Testis (tissue), 3 donors: Measurements from ENCODE around the gene CHKB. TPM values are rescaled to one million over a fixed set of nuclear protein-coding genes. Genes with fewer than 3 reads are reported as not detected.
"Not testable (repeated sequence)": the region's sequence is repeated elsewhere in the genome, so short reads cannot be mapped to it uniquely, and the experiment has no call there.

ENCODE experiments used
- DNase-seq: peaks from one replicate; pipeline ENCODE4 v3.0.0-alpha.2; 2019
- H3K27ac ChIP-seq, 2 donors: fragments of 200-600 bp; sonication (generic); one replicate each; pipeline ENCODE4 v1.5.1; 2019
- H3K27me3 ChIP-seq: fragments of 200-600 bp; sonication (generic); one replicate; pipeline ENCODE4 v1.5.1; 2019
- H3K36me3 ChIP-seq: fragments of 200-600 bp; sonication (generic); one replicate; pipeline ENCODE4 v1.5.1; 2017; ENCODE audit warnings: low read depth; ENCODE audit errors: missing control alignments
- H3K4me1 ChIP-seq: fragments of 200-600 bp; sonication (generic); one replicate; pipeline ENCODE4 v1.5.1; 2019
- H3K4me3 ChIP-seq, 2 donors: fragments of 200-600 bp; sonication (generic); one replicate each; pipeline ENCODE4 v1.5.1; 2017 to 2019
- H3K9me3 ChIP-seq: fragments of 200-600 bp; sonication (generic); one replicate; pipeline ENCODE4 v1.5.1; 2017
- POLR2A ChIP-seq: fragments of 450-650 bp; IDR thresholded peaks from one replicate; pipeline ENCODE4 v1.6.1; 2017; ENCODE audit warnings: antibody characterized with exemption, mild to moderate bottlenecking, moderate library complexity
- WGBS, 2 donors: methylation state at CpG; one replicate each; pipeline ENCODE4 v1.1.5; 2018; 5-methylcytosine and 5-hydroxymethylcytosine counted together
- intact Hi-C: fragments of 100-400 bp; cut with DNase I; formaldehyde crosslinking; loops from one replicate; pipeline ENCODE4 v1.15.1; 2023; ENCODE audit warnings: low total_unique reads
- polyA plus RNA-seq: library from polyadenylated mRNA; stranded (reverse); fragments of 350-450 nt; fragmentation: Illumina TruSeq; extraction: RNeasy Lipid Tissue Mini Kit (QIAGEN cat#74804); gene quantifications from one replicate; pipeline ENCODE4 v1.2.3, GENCODE V29; 2014; ENCODE audit warnings: low read depth, low replicate concordance; ENCODE audit not compliant: insufficient read depth
- total RNA-seq, 2 donors: library from RNA; depleted of rRNA; stranded (reverse); fragments of >200 nt; gene quantifications; one replicate each; pipeline ENCODE4 v1.2.3, GENCODE V29; 2016
- TF ChIP-seq, protein P1 (sequence below), 3 experiments: fragments of 450-650 bp in 2 of 3; fragments of 200-600 bp in 1 of 3; sonication (generic) in 1 of 3; IDR thresholded peaks; one replicate each; pipeline ENCODE4 v1.5.1; 2016 to 2019; ENCODE audit warnings: antibody characterized with exemption in 3 of 3, mild to moderate bottlenecking in 2 of 3, moderate library complexity in 1 of 3

The CHKB gene
- total and polyA plus RNA-seq, 3 donors from 2014 or later: 88.4 to 98.9 (median 89.6) TPM

DNA sequence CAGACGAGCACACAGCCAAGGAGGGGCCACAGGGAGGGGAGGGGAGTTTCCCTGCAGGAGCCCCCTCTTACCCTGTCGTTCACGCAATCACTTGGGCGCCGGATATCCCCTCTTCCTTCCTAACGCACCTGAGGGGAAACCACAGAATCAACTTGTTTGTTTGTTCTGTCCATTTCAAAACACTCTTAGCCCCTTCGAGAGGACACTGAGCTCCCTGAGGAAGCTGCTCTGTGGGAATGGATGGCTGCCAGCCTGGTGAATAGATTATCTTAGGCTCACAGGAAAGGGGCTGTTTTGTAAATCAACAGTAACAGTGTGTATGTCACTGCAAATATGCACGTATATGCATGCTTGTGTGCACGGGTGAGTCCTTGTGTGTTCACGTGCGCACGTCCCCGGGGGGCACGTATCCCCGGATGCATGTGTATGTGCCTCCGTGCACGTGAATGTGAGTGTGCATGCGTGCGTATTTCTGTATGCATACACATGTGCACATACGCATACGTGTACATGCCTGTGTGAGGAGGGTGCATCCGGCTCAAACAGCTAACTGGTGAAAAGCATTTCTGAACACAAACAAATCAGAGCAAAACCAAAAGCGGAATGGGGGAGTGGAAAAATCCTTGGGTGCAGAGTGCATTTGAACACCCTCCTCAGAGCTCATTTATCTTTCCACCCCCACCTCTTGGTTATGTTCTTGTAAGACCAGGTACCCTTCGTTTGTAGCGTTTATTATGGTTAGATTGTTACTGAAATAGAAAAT, 38.1 kb upstream of the CHKB start:
- Histone ChIP-seq H3K9me3 (no peaks in the 10 kb centered on the region), H3K36me3 (no peaks in the 10 kb centered on the region), H3K27me3 (no peaks in the 10 kb centered on the region), H3K27ac (no peak overlapping the region), H3K4me3 (no peak overlapping the region), H3K4me1 (peaks cover 9% of the 10 kb centered on the region)
- intact Hi-C loops: no loop called here
- WGBS, 2 donors: 28 to 35% methylated on average over 16 to 25 of the region's 25 CpGs
- no peak for TF ChIP-seq POLR2A
- DNase-seq: peak; percentile 83

DNA sequence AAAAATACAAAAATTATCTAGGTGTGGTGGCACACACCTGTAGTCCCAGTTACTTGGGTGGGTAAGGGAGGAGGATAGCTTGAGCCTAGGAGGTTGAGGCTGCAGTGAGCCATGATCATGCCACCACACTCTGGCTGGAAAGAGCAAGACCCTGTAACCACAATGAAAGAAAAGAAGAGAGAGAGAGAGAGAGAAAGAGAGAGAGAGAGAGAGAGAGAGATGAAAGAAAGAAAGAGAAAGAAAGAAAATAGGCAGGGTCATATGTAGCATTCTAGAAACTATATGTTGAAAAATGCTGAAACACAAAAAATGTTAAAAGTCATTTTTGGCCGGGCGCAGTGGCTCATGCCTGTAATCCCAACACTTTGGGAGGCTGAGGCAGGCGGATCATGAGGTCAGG, 31.6 kb upstream of the CHKB start:
- H3K27ac ChIP-seq, intact Hi-C loops, H3K4me3 ChIP-seq, H3K36me3 ChIP-seq, H3K4me1 ChIP-seq, H3K27me3 ChIP-seq, DNase-seq, H3K9me3 ChIP-seq: not testable (repeated sequence)
- WGBS, 2 donors: 64 to 98% methylated on average over 3 of the region's 3 CpGs

DNA sequence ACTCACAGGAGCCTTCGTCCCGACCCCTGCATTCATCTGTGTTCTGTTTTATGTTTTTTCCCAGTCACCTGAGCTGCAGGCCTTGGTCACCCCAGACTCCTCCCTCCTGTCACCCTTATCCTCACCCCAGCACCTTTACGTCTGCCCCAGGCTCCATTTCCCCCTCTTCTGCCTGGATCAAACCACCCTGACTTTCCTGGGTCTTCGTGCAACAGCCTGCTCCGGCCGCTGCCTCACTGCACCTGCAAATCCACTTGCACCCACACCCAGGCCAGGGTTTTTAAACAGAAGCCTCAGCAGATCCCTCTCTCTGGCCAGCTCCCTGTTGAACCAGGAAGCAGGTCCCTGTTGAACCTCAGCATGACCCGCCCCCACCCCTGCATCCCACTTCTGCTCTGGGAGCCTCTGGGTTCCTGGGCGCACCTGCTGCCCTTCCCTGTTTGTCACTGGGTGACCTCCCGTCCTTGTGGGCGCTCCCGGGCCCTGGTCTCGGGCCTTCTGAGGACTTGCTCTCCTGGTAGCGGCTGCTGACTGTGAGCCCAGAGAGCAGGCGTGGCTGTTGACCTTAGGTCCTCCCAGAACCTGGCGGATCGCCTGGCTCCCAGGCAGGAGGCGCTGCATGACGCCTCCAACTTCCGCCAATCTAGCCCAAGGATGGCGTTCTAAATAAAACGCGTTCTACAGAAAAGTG, 30.8 kb upstream of the CHKB start:
- DNase-seq: peak; percentile 73
- Histone ChIP-seq H3K4me1 (peaks cover 5% of the 10 kb centered on the region), H3K27ac (no peak overlapping the region), H3K27me3 (no peaks in the 10 kb centered on the region), H3K36me3 (no peaks in the 10 kb centered on the region), H3K4me3 (no peak overlapping the region), H3K9me3 (no peaks in the 10 kb centered on the region)
- TF ChIP-seq, protein P1, sequence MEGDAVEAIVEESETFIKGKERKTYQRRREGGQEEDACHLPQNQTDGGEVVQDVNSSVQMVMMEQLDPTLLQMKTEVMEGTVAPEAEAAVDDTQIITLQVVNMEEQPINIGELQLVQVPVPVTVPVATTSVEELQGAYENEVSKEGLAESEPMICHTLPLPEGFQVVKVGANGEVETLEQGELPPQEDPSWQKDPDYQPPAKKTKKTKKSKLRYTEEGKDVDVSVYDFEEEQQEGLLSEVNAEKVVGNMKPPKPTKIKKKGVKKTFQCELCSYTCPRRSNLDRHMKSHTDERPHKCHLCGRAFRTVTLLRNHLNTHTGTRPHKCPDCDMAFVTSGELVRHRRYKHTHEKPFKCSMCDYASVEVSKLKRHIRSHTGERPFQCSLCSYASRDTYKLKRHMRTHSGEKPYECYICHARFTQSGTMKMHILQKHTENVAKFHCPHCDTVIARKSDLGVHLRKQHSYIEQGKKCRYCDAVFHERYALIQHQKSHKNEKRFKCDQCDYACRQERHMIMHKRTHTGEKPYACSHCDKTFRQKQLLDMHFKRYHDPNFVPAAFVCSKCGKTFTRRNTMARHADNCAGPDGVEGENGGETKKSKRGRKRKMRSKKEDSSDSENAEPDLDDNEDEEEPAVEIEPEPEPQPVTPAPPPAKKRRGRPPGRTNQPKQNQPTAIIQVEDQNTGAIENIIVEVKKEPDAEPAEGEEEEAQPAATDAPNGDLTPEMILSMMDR (IDR thresholded peaks at IDR 0.05): no peak
- no peak for TF ChIP-seq POLR2A
- intact Hi-C loops: no loop called here
- WGBS, 2 donors: 44 to 56% methylated on average over 22 of the region's 22 CpGs

DNA sequence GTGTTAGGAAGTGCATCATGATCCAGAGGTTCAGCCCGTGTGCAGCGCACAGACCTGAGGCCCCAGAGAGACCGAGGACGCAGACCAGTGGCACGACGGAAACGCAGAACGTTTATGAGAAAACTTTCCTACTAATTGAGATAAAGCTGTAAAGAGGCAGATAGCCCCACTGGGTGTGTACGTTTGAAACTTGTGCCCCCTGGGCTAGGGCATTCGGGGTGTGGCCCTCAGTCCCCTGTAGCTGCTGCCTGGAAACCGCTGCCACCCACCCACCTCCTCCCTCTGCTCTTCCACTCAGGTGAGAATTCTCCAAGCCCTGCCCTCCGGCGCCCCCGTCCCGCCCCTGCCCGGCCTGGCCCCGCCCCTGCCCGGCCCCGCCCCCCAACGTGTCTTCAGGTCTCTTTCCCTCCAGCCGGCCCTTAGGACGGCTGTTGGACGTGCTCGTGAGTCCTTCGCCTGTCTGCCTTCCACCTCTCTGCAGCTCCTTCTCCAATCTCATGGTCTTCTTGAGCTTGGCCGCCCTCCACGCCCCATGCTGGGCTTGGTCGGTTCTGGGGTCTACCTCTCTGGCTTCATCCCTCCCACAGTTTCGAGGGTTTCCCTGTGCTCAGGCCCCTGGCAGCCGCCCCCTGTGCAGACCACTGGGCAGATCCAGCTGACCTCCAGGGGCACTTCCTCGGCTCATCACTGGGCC, 30.0 kb upstream of the CHKB start:
- WGBS, 2 donors: 22 to 25% methylated on average over 18 to 31 of the region's 31 CpGs
- Histone ChIP-seq H3K4me3 (no peak overlapping the region), H3K4me1 (peaks cover 5% of the 10 kb centered on the region), H3K27ac (no peak overlapping the region), H3K9me3 (no peaks in the 10 kb centered on the region), H3K27me3 (no peaks in the 10 kb centered on the region), H3K36me3 (no peaks in the 10 kb centered on the region)
- intact Hi-C loops: no loop called here
- no peak for TF ChIP-seq POLR2A
- TF ChIP-seq, protein P1 (IDR thresholded peaks at IDR 0.05): no peak
- no peak for DNase-seq

DNA sequence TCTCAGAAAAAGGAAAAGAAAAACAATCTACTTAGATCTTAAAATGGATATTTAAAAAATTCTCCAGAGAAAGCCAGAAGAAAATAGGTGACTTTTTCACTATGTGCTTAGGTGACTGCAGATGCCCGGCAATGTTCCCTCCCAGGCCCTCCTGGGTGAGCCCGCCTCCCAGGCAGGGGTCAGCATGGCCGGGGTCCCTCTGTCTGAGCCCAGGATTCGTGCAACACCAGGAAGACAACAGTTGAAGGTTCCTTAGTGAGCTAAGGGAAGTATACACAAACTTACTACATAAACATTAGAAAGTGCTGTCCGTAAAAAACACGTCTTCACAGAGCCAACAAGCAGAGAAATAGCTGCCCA, 29.5 kb upstream of the CHKB start:
- H3K36me3 ChIP-seq: no peaks in the 10 kb centered on the region

More for the DNA sequence above, 29.5 kb upstream of the CHKB start:
- H3K27me3 ChIP-seq: no peaks in the 10 kb centered on the region
- no peak overlapping the region for H3K4me3 ChIP-seq
- no peak for DNase-seq
- no peak overlapping the region for H3K27ac ChIP-seq
- peaks cover 5% of the 10 kb centered on the region for H3K4me1 ChIP-seq
- 58 to 63% methylated on average over 6 of the region's 6 CpGs for WGBS, 2 donors
- intact Hi-C loops: no loop called here
- no peak for TF ChIP-seq POLR2A
- TF ChIP-seq, protein P1 (IDR thresholded peaks at IDR 0.05): no peak
- no peaks in the 10 kb centered on the region for H3K9me3 ChIP-seq
